Measurements from ENCODE around the gene MRPS16. TPM values are rescaled to one million over a fixed set of nuclear protein-coding genes. Genes with fewer than 3 reads are reported as not detected.

The MRPS16 gene
- total RNA-seq = 68.0 and 80.6 TPM in 2 replicates

DNA sequence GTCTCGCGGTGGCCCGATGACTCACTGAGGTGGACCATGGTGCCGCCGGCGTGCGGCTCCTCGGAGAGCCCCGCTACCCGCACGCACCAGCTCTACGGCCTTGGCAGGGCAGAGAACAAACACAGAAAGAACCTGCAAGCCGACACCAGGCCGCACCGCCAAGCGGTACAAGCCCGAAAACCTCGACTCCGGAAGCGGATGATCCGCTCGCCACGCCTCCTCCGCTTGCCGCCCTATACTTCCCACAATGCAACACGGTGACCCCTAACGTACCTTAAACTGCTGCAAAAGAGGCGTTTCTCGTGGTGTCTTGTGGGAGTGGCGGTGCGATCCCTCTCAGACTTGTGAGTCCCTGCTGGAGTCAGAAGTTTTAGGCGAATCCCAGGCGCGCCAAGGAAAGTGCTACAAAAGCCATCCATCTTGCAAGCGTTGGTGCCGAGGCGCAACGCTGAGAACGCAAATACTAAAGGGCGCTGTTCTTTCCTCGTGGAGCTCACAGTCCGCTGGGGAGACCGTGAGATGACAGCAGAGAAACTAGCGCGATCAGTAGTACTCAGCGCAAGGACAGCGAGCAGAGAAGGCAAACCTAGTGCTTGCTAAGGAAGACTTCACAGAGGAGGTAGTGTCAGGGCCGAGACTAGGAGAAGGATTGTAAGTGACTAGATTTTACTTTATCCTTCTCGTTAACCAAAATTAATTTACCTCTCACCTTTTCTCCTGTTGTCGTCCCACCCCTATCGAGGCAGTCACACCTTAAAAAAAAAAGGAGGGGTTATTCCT, at the start of gene MRPS16:
Gene MRPS16 (minus strand): TSS at position 200 of the 780 bp plus-strand sequence. CDS start 162 bp downstream, at position 38.

DNA sequence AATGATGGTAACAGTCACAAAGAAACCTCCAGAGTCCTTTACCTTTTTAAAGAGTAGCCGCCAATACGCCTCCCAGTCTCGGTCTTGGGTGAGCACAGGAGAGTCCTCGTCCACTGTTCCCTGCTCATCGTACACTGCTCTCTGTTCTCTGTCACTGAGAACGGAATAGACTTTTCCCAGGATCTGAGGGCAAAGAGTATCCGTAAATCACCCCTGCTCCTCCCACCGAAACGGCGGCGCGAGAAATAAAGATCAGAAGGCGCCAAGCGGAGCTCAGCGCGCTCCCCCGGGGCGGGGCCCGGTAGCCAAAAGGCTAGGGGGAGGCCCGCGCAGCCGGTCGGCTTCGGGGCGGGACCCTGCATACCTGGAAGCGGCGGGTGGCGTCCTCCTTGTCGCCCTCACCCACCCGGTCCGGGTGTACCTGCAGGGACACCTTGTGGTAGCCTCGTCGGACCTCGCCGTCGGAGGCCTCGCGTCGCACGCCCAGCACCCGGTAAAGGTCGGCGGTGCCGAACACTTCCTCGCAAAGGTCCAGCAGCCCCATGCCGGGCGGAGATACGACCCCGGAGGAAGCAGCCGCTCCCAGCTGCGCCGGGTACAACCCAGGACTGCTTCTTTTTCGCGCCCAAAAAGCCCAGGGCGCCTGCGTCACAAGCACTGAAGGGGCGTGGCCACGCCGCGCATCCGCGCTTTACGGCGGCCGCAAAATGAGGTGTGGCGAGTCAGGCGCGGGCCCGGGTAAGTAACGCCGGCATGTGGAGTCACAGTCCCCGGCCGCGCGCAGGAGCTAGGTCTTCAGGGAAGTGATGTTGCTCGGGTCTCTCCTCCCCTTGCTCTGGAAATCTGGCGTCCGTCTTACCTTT, 5.6 kb downstream of the MRPS16 start, which contains the start of gene DNAJC9:
Gene DNAJC9 (minus strand): TSS at position 610 of the 863 bp plus-strand sequence. CDS start 66 bp downstream, at position 544.

Other genes with a start within 250 kb of the MRPS16 start
- gene P4HA1, start 155.8 kb downstream of the MRPS16 start, total RNA-seq = 196 and 231 TPM in 2 replicates
- 1.2 and 2.5 TPM in 2 replicates for gene NUDT13, start 142.2 kb downstream of the MRPS16 start, total RNA-seq
- gene ECD, start 84.6 kb downstream of the MRPS16 start, total RNA-seq = 27.1 and 31.6 TPM in 2 replicates
- gene FAM149B1, start 84.5 kb downstream of the MRPS16 start, total RNA-seq = 33.5 and 44.3 TPM in 2 replicates
- gene DNAJC9, start 5.4 kb downstream of the MRPS16 start, total RNA-seq = 11.7 and 41.6 TPM in 2 replicates
- 0.87 and 1.7 TPM in 2 replicates for gene CFAP70, start 106.2 kb upstream of the MRPS16 start, total RNA-seq
- gene ANXA7, start 161.4 kb upstream of the MRPS16 start, total RNA-seq = 170 and 191 TPM in 2 replicates
- 1.8 and 2.5 TPM in 2 replicates for gene MSS51, start 180.9 kb upstream of the MRPS16 start, total RNA-seq
- 32.4 and 52.2 TPM in 2 replicates for gene PPP3CB, start 243.4 kb upstream of the MRPS16 start, total RNA-seq

Data from smooth muscle cell of trachea (primary cell).